Inflammatory macrophage (primary cell): Measurements from ENCODE around the gene C1QL3.

ENCODE experiments used
- DNase-seq, 2 donors: peaks; one replicate each; pipeline ENCODE4 v3.0.0-alpha.2; 2020 to 2022
- total RNA-seq, 18 experiments: gene quantifications; one replicate each; lab custom pipeline; 2026; ENCODE audit warnings: mixed read lengths in 6 of 18, inconsistent platforms in 2 of 18; lab: John Stamatoyannopoulos, UW

Gene C1QL3
- total RNA-seq: 0 to 0.08 (median 0.02) reads per million in 18 experiments

GRCh38 chr10:16521311-16522016 is at the start of gene C1QL3:
TSS of gene C1QL3 (minus strand) at chr10:16521879. CDS start at chr10:16521065, 814 bp downstream.
- no peak for DNase-seq

DNA sequence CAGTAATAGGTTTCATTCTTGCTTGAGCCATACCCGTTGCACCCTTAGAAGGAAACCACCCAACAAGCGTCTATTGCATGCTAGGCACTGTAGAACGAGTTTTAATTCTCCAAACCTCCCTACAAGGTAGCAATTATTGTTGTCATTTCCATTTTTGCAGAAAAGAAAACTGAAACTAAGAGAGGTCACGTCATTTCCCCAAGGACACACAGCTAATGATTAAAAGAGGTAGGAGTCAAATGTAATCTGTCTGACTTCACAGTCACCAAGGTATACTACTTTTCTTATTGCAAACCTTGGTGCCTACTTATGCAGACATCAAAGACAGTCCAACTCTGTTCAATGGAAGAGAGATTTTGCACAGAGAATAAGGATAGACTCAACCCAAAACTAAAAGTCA is 49.1 kb upstream of the C1QL3 start:
- DNase-seq: no peak

DNA sequence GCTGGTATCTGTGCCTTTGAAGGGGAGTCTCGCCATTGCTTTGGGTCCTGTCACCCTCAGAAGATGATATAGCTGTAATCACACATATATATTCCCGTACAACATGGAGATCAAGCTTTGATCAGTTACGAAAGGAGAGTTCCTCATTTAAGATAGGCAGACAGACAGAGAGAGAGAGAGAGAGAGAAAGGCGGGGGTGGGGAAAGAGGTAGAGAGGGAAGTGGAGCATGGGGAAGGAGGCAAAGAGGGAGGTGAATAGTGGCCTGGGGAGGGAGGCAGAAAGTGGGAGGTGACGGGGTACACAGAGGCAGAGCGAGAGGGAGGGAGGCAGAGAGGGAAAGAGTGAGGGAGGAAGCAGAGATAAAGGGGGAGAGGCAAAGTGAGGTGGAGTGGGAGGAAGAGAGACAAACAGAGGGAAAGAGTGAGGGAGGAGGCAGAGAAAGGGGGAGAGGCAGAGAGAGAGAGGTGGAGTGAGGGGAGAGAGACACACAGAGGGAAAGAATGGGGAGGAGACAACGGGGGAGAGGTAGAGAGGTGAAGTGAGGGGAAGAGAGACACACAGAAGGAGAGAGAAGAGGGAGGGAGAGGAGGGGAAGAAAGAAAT is 44.6 kb upstream of the C1QL3 start:
- DNase-seq: no peak

DNA sequence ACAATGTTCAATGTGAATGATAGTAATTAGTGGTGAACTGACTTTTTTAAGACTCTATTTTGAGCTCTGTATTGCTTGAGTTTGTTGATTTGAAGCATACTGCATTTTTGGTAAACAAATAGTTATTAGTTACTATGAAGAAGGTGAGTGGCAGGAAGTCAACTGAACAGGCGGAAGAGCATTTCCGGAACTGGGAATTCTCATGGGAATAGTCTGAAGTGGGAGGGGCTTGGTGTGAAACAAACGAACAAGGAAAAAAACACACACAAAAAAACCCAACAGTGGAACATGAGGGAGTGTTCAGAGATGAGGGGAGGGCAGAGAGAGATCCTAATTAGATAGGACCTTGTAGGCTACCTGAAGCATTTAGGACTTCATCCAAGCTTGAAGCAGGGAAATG is 43.9 kb upstream of the C1QL3 start:
- DNase-seq: no peak

DNA sequence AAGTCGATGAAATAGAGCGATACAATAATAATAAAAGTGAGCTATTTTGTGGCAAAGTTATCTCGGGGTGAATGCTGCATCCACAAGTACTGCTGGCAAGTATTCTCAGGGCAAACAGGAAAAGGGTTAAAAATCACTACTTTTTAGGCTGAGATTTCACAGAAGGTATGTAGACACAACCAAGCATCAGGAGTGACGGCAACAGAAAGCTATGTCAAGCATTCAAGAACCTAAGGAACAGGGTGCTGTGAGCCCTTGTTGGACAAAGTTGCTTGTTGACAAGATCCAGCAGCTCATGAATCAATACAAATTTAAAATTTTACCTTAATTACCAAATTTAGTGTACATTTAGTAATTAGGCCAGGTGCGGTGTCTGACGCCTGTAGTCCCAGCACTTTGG is 41.2 kb upstream of the C1QL3 start:
- no peak for DNase-seq

GRCh38 chr10:16559236-16559773 is 37.6 kb upstream of the C1QL3 start:
- no peak for DNase-seq

GRCh38 chr10:16547973-16548372 is 26.3 kb upstream of the C1QL3 start:
- no peak for DNase-seq

DNA sequence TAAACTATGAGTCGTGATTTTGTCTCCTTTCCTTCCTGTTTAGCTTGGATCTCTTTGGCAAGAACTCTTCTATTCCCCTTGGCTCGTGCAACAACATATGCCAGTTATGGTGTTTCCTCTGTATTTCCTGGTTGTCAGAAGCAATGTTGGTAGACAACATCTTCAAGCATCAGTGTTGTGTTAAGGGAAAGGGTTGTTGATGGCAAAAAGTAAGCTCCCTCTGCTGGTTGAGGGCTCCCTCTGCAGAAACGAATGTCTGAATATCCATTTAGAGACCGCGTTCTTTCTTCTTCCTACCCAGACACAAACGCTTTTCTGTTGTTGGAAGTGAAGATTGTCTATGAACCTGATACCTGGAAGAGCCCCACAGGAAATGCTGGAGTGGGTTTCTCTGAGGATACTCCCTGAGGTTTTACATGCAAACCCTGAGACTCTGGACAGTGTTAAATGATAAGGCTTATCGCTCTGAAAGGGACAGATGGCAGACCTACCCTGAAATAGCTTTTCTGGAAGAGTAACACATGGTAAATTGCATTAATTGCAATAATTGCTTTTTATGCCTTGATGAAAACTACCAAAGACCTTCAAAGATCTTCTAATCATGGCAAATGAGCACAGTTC is 23.5 kb upstream of the C1QL3 start:
- peak; percentile 5 to 32 for DNase-seq

DNA sequence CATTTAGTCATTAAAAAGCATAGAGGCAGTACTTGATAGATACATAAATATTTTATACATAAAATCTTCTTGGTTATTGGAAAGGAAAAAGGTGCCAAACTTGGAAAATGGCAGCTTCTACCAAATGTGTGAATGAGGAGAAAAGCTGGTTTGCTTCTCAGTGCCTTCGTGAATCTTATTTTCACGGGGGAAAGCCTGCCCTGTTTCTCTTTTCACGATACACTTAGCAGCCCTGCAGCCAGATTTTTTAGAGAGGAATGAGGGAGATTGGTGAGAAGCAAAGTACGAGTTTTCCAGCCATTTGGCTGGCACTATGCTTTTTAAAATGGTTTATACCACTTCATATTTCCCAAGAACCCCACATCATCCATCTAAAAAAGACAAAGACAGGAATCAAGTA is 22.9 kb upstream of the C1QL3 start:
- DNase-seq: no peak

GRCh38 chr10:16544099-16544498 is 22.4 kb upstream of the C1QL3 start:
- no peak for DNase-seq

DNA sequence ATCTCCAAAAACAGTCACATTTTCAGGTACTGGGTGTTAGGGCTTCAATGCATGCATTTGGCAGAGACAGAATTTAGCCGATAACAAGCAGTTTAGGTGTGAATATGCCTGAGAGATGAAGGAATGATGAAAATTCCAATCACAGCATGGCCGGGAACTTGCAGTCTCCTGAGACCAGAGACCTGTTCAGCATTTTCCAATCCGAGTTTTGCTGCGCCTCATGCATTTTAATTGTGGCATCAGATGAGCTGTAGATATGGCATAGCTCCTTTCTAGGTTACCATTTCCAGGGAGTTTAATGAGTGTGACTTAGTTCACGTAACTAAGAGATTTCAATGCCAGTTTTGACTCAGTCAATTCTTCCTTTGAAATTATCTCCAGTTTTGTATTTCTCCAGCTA is 14.5 kb upstream of the C1QL3 start:
- no peak for DNase-seq

- no peak for DNase-seq
Observed at GRCh38 chr10:16529853-16530252, 8.2 kb upstream of the C1QL3 start.

DNA sequence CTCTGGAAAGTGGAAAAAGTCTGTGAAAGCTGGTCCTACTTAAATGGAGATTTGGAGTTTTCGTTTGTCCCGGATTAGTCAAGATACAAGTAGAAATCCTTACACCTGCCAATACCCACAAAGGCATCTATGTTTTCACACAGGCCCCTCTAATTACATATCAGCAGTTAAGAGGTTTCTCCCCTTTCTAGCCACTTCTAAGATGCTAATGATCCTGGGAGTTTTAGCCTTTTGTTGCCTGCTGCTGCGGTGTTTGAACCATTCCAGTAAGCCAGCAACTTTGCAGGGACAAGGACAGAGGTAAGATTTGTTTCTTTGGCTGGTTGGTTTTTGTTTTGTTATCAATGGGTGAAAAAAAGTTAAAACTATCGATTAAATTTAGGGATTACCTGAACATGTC is 5.8 kb upstream of the C1QL3 start:
- no peak for DNase-seq

GRCh38 chr10:16520900-16521299 is 779 bp downstream of the C1QL3 start:
- DNase-seq: peak in 1 of 2 donors; percentile 12

DNA sequence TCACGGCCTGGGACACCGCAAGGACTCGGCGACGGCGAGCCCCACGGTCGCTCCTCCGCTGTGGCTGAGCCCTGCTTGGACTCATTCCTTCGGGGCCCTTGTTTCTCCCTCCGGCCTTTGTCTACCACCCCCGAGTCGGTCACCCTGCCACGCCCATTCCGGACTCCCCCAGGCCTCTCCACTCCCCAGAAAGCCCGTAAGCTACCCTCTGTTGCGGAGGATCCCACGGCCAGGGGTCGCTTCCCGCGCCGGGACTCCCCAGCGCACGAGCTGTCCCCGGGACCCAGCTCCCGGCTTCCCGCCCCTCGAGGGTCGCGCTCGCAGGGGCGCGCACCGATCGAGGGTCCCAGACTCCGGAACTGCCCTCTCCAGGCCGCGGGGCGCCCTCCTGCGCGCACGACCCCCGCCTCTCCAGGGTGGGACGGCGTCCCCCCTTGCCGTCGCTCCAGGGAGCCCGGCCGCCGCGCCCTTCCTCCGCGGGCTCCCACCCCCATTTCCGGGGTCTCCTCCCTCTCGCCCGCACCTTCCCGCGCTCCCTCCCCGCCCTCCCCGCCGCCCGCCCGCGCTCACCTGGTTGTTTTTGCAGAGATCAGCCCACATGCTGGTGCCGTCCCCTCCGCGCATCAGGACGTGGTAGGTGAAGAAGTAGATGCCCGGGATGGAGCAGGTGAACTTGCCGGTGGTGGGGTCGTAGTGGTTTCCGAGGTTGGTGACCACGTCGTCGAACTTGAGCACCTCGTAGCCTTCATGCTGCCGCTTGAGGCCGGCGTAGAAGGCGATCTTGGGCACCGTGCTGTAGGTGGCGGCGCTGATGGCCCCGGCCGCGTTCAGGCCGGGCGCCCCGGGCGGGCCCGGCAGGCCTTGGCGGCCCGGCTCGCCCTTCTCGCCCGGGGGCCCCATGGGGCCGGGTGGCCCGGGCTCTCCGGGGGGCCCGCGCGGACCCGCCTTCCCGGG is 1.5 kb downstream of the C1QL3 start:
- no peak for DNase-seq

DNA sequence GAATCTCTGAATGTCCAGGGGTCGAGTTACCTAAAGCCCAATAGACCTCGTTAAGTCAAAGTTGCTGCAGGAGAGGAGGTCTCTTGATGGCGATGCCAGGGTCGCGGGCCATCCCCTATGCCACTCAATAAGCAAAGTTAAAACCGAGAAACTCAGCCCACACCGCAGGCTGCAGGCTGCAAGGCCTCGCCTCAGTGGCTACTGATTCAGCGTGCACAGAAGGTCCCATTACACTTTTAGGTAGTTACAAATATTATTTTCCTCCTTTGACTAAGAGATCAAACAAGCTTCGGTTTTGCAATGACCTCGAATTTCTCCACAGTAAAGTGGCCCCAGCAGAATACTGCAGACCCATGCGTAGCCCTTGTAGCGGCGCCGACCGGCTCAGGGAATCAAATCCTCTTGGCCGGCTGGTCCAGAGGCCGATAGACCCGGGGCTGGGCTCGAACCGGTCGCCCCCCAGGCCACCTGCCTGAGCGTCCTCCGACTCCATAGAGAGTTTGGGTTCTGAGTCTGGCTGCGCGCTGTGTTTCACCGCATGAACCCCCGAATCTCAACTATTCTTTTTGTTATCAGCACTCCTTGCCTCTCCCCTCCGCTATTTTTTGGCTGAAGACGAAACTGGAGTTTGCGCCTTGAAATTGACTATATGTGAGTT is 2.3 kb downstream of the C1QL3 start:
- DNase-seq: no peak

GRCh38 chr10:16518822-16519221 is 2.9 kb downstream of the C1QL3 start:
- DNase-seq: no peak

GRCh38 chr10:16510843-16511242 is 10.8 kb downstream of the C1QL3 start:
- DNase-seq: no peak

- no peak for DNase-seq
Observed at GRCh38 chr10:16509996-16510395, 11.7 kb downstream of the C1QL3 start.

DNA sequence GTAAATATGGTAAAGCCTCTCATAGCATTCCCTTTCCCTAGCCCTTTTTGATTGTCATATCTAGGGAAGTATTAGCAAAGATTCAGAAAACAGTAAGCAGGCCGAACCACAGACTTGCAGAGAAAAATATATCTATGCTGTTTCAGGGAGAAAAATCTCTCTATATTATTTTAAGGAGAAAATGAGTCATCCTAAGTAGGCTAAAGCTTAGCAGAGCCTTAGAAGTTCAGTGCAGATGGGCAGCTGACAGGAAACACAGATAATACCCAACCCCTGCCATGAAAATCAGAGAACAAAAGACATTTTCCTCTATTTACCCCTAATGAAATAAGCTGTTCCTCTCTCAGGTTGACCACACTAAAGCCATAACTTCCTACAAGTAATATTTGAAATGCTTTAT is 16.5 kb downstream of the C1QL3 start:
- no peak for DNase-seq

DNA sequence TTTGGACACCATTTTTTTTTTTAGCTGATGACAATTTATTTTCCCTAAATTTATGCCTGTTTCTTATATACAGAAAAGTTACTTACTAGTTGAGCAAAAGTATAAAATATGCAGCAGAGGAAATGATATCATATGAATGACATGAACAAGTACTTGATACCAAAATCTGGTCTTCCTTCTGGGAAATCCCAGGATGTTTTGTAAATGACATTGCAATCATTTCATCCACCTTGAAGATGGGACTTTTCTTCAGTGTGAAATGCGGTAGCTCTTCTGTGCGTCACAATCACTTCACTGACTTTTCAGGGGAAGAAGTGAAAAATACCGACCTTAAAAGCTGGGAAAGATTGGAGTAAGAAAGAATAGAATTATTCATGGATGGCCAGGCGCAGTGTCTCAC is 23.8 kb downstream of the C1QL3 start:
- DNase-seq: no peak

GRCh38 chr10:16493884-16494536 is 27.7 kb downstream of the C1QL3 start:
- no peak for DNase-seq
